Keratinocyte (primary cell): ENCODE measurements around the gene ZNF438. TPM values are rescaled to one million over a fixed set of nuclear protein-coding genes. Genes with fewer than 3 reads are reported as not detected.

Source experiments
- DNase-seq: peaks from one replicate; pipeline ENCODE4 v3.0.0-alpha.2; 2011; ENCODE audit warnings: low read depth, missing footprints, low spot score
- FAIRE-seq: peaks from 2 replicates; lab custom pipeline; 2011; peaks lifted over from hg19 to GRCh38; lab: Jason Lieb, UNC
- H2AFZ ChIP-seq: 2 replicates; pipeline ENCODE4 v1.6.0; 2012; ENCODE audit warnings: low read length, control low read depth, inconsistent platforms; ENCODE audit not compliant: control insufficient read depth
- H3K27ac ChIP-seq: 2 replicates; pipeline ENCODE4 v1.5.1; 2011; ENCODE audit warnings: low read length; ENCODE audit not compliant: control insufficient read depth, insufficient read depth
- H3K27me3 ChIP-seq: 3 replicates; pipeline ENCODE4 v1.6.0; 2011; ENCODE audit warnings: low read length; ENCODE audit not compliant: control insufficient read depth, insufficient read depth; ENCODE audit errors: extremely low read depth
- H3K36me3 ChIP-seq, 2 experiments: 2 replicates in 1 of 2; 3 replicates in 1 of 2; pipeline ENCODE4 v1.5.1; 2011; ENCODE audit warnings: low read length in 2 of 2, mild to moderate bottlenecking in 1 of 2; ENCODE audit not compliant: control insufficient read depth in 2 of 2, insufficient read depth in 2 of 2; ENCODE audit errors: extremely low read depth in 1 of 2
- H3K4me1 ChIP-seq: 3 replicates; pipeline ENCODE4 v1.5.1; 2011; ENCODE audit warnings: low read length; ENCODE audit not compliant: control insufficient read depth, insufficient read depth; ENCODE audit errors: extremely low read depth
- H3K4me2 ChIP-seq: 3 replicates; pipeline ENCODE4 v1.6.0; 2011; ENCODE audit warnings: low read depth, low read length; ENCODE audit not compliant: control insufficient read depth, insufficient read depth; ENCODE audit errors: extremely low read depth
- H3K4me3 ChIP-seq, 3 experiments: fragments of 200-600 bp in 1 of 3; sonication (generic) in 1 of 3; 2 replicates in 2 of 3; 3 replicates in 1 of 3; pipeline ENCODE4 v1.5.1; 2011 to 2016; ENCODE audit warnings: low read length in 3 of 3, mild to moderate bottlenecking in 3 of 3, control low read depth in 2 of 3, inconsistent platforms in 1 of 3, low read depth in 1 of 3, mixed read lengths in 1 of 3, mixed run types in 1 of 3, moderate library complexity in 1 of 3; ENCODE audit not compliant: control insufficient read depth in 2 of 3, insufficient read depth in 2 of 3; ENCODE audit errors: extremely low read depth in 1 of 3
- H3K79me2 ChIP-seq: 2 replicates; pipeline ENCODE4 v1.6.0; 2012; ENCODE audit warnings: low read length; ENCODE audit not compliant: control insufficient read depth, insufficient read depth
- H3K9ac ChIP-seq: 3 replicates; pipeline ENCODE4 v1.6.0; 2011; ENCODE audit warnings: low read length; ENCODE audit not compliant: control insufficient read depth, insufficient read depth; ENCODE audit errors: extremely low read depth
- H3K9me1 ChIP-seq: 3 replicates; pipeline ENCODE4 v1.6.0; 2011; ENCODE audit warnings: low read length; ENCODE audit not compliant: control insufficient read depth, insufficient read depth; ENCODE audit errors: extremely low read depth
- H3K9me3 ChIP-seq: 2 replicates; pipeline ENCODE4 v1.5.1; 2012; ENCODE audit warnings: low read depth, low read length; ENCODE audit not compliant: control insufficient read depth
- H4K20me1 ChIP-seq: 3 replicates; pipeline ENCODE4 v1.6.0; 2011; ENCODE audit warnings: low read length; ENCODE audit not compliant: control insufficient read depth, insufficient read depth; ENCODE audit errors: extremely low read depth
- EZH2 ChIP-seq: IDR thresholded peaks from one replicate; pipeline ENCODE4 v1.6.1; 2012; ENCODE audit warnings: inconsistent platforms, mild to moderate bottlenecking, low read length, moderate library complexity
- dilution Hi-C: fragments of 300-500 bp; cut with MboI; formaldehyde crosslinking; loops from one replicate; pipeline ENCODE4 v1.7.0; 2020; ENCODE audit warnings: low sequenced_read_pairs; ENCODE audit not compliant: extremely low pct_ligation_motif_present
- polyA plus RNA-seq, 5 experiments: library from polyadenylated mRNA; depleted of rRNA in 3 of 5; stranded (reverse) in 3 of 5; stranded (forward) in 1 of 5; unstranded in 1 of 5; fragments of >200 nt; gene quantifications; 1 replicate in 1 of 5; 2 replicates in 3 of 5; 3 replicates in 1 of 5; pipeline versions ENCODE4 v1.2.1 to v1.2.3, GENCODE V29; 2011 to 2012; ENCODE audit warnings: missing spikeins in 2 of 5, low read depth in 1 of 5, low replicate concordance in 1 of 5
- TF ChIP-seq, protein P1 (sequence below), 3 experiments: IDR thresholded peaks in 1 of 3; conservative IDR thresholded peaks in 1 of 3; optimal IDR thresholded peaks in 1 of 3; 2 replicates in 2 of 3; 3 replicates in 1 of 3; pipeline versions ENCODE3 to v1.5.1; 2011; ENCODE audit warnings: low read length in 3 of 3, mild to moderate bottlenecking in 3 of 3, moderate library complexity in 2 of 3, control low read depth in 1 of 3, inconsistent platforms in 1 of 3; ENCODE audit not compliant: insufficient read depth in 2 of 3; ENCODE audit errors: extremely low read depth in 1 of 3

Gene ZNF438
- polyA plus RNA-seq, 1 donor (not counting 4 experiments of a cell fraction or from before 2014, with no cell fraction given), result 2.8 TPM

DNA sequence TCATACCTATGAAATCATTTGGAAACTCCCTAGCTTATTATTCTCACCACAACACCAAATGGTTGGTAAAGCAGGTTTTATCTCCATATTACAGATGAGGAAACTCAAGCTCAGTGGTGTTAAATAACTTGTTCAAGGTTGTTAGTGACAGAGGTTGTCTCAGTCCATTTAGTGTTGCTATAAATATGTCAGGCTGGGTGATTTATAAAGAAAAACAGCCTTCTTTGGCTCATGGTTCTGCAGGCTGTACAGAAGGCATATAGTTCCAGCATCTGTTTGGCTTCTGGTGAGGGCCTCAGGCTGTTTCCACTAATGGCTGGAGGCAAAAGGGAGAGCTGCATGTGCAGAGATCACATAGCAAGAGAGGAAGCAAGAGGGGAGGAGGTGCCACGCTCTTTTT lies 96.6 kb downstream of the ZNF438 start:
- DNase-seq (no peak), FAIRE-seq (no peak)
- dilution Hi-C loops, result no loop called here

DNA sequence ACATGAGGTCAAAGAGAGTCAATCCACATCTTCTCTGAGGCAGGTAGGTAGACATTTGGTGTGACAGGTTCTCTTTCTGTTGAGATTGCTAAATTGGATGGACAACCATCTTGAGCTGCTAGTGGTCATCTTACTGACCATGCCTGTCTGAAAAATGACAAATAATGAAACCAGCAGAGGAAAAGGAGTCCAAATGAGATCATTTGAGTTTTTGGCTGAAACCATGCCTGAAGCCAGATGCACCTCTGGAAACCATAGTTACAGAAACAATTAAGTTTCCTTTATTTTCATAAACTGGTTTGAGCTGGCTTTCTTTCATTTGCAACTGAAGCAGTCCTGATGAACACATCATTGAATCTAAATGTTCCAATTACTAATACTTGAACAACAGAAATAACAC lies 100.6 kb downstream of the ZNF438 start:
- Histone ChIP-seq H3K9ac (no peak overlapping the region), H3K4me3 (no peak overlapping the region), H3K9me3 (no peaks in the 10 kb centered on the region), H3K9me1 (no peaks in the 10 kb centered on the region), H3K36me3 (no peaks in the 10 kb centered on the region), H2AFZ (no peak overlapping the region), H4K20me1 (no peaks in the 10 kb centered on the region), H3K4me1 (no peaks in the 10 kb centered on the region), H3K4me2 (no peak overlapping the region), H3K27me3 (no peaks in the 10 kb centered on the region), H3K27ac (no peak overlapping the region), H3K79me2 (no peaks in the 10 kb centered on the region)
- FAIRE-seq, result no peak
- DNase-seq, result no peak
- TF ChIP-seq, protein P1, sequence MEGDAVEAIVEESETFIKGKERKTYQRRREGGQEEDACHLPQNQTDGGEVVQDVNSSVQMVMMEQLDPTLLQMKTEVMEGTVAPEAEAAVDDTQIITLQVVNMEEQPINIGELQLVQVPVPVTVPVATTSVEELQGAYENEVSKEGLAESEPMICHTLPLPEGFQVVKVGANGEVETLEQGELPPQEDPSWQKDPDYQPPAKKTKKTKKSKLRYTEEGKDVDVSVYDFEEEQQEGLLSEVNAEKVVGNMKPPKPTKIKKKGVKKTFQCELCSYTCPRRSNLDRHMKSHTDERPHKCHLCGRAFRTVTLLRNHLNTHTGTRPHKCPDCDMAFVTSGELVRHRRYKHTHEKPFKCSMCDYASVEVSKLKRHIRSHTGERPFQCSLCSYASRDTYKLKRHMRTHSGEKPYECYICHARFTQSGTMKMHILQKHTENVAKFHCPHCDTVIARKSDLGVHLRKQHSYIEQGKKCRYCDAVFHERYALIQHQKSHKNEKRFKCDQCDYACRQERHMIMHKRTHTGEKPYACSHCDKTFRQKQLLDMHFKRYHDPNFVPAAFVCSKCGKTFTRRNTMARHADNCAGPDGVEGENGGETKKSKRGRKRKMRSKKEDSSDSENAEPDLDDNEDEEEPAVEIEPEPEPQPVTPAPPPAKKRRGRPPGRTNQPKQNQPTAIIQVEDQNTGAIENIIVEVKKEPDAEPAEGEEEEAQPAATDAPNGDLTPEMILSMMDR (optimal IDR thresholded peaks at IDR 0.05 in 1 of 3, IDR thresholded peaks at IDR 0.05 in 1 of 3, conservative IDR thresholded peaks at IDR 0.05 in 1 of 3; ENCODE audit: extremely low read depth in 1 of 3, insufficient read depth in 2 of 3, low read length in 3 of 3), result no peak
- TF ChIP-seq EZH2, result no peak
- dilution Hi-C loops, result no loop called here

More for the DNA sequence above, 96.6 kb downstream of the ZNF438 start:
- no peaks in the 10 kb centered on the region for H3K9me3 ChIP-seq
- H3K4me2 ChIP-seq, result no peak overlapping the region
- H3K4me3 ChIP-seq, result no peak overlapping the region
- no peaks in the 10 kb centered on the region for H3K27me3 ChIP-seq
- H3K27ac ChIP-seq, result no peak overlapping the region
- no peaks in the 10 kb centered on the region for H3K79me2 ChIP-seq
- no peaks in the 10 kb centered on the region for H3K36me3 ChIP-seq
- no peak overlapping the region for H2AFZ ChIP-seq
- TF ChIP-seq EZH2, result no peak
- TF ChIP-seq, protein P1 (optimal IDR thresholded peaks at IDR 0.05 in 1 of 3, IDR thresholded peaks at IDR 0.05 in 1 of 3, conservative IDR thresholded peaks at IDR 0.05 in 1 of 3; ENCODE audit: extremely low read depth in 1 of 3, insufficient read depth in 2 of 3, low read length in 3 of 3), result no peak
- no peak overlapping the region for H3K9ac ChIP-seq
- H3K9me1 ChIP-seq, result no peaks in the 10 kb centered on the region
- H4K20me1 ChIP-seq, result no peaks in the 10 kb centered on the region
- no peaks in the 10 kb centered on the region for H3K4me1 ChIP-seq
